ENCODE data around the gene PDAP1.
"Not testable (repeated sequence)": the region's sequence is repeated elsewhere in the genome, so short reads cannot be mapped to it uniquely, and the experiment has no call there.

GRCh38 chr7:99415513-99416127 is 7.2 kb upstream of the PDAP1 start:
- peak; percentile 72 for TF ChIP-seq CTCF (conservative IDR thresholded peaks at IDR 0.05)
- TF ChIP-seq EZH2 (IDR thresholded peaks at IDR 0.05; ENCODE audit: low read depth) = not testable (repeated sequence)
